ENCODE measurements around the gene GPR153.
"Not testable (repeated sequence)": the region's sequence is repeated elsewhere in the genome, so short reads cannot be mapped to it uniquely, and the experiment has no call there.

GPR153 gene

GRCh38 chr1:6260961-6261614, at the start of gene GPR153:
Gene GPR153, minus strand, starts transcription at chr1:6261098. Its CDS starts 6,193 bp downstream, at chr1:6254905.
- in situ Hi-C loops (cut with HindIII; ENCODE audit: low sequenced_read_pairs): loop anchor here (5.0 kb wide), 1 partner anchor 71 kb away; no protein-coding TSS in a partner anchor

- in situ Hi-C loops (cut with HindIII; ENCODE audit: low sequenced_read_pairs): no loop called here
Measured at GRCh38 chr1:6310116-6310848, 49.4 kb upstream of the GPR153 start.

- in situ Hi-C loops (cut with HindIII; ENCODE audit: low sequenced_read_pairs): no loop called here
Measured at GRCh38 chr1:6309564-6309963, 48.7 kb upstream of the GPR153 start.

- in situ Hi-C loops (cut with HindIII; ENCODE audit: low sequenced_read_pairs): no loop called here
Measured at GRCh38 chr1:6308449-6308848, 47.6 kb upstream of the GPR153 start.

- in situ Hi-C loops (cut with HindIII; ENCODE audit: low sequenced_read_pairs): not testable (repeated sequence)
Measured at GRCh38 chr1:6307682-6308081, 46.8 kb upstream of the GPR153 start.

GRCh38 chr1:6307099-6307498, 46.2 kb upstream of the GPR153 start:
- in situ Hi-C loops (cut with HindIII; ENCODE audit: low sequenced_read_pairs): no loop called here

- in situ Hi-C loops (cut with HindIII; ENCODE audit: low sequenced_read_pairs): no loop called here
Measured at GRCh38 chr1:6303397-6304012, 42.6 kb upstream of the GPR153 start.

GRCh38 chr1:6302568-6302967, 41.7 kb upstream of the GPR153 start:
- in situ Hi-C loops (cut with HindIII; ENCODE audit: low sequenced_read_pairs): no loop called here

GRCh38 chr1:6301526-6301925, 40.6 kb upstream of the GPR153 start:
- in situ Hi-C loops (cut with HindIII; ENCODE audit: low sequenced_read_pairs): no loop called here

GRCh38 chr1:6300342-6301048, 39.6 kb upstream of the GPR153 start:
- in situ Hi-C loops (cut with HindIII; ENCODE audit: low sequenced_read_pairs): no loop called here

GRCh38 chr1:6299557-6300165, 38.8 kb upstream of the GPR153 start:
- in situ Hi-C loops (cut with HindIII; ENCODE audit: low sequenced_read_pairs): no loop called here

GRCh38 chr1:6298940-6299465, 38.1 kb upstream of the GPR153 start:
- in situ Hi-C loops (cut with HindIII; ENCODE audit: low sequenced_read_pairs): no loop called here

- in situ Hi-C loops (cut with HindIII; ENCODE audit: low sequenced_read_pairs): no loop called here
Measured at GRCh38 chr1:6298530-6298929, 37.6 kb upstream of the GPR153 start.

GRCh38 chr1:6295910-6296309, 35.0 kb upstream of the GPR153 start:
- in situ Hi-C loops (cut with HindIII; ENCODE audit: low sequenced_read_pairs): no loop called here

- in situ Hi-C loops (cut with HindIII; ENCODE audit: low sequenced_read_pairs): no loop called here
Measured at GRCh38 chr1:6294890-6295556, 34.1 kb upstream of the GPR153 start.

- in situ Hi-C loops (cut with HindIII; ENCODE audit: low sequenced_read_pairs): no loop called here
Measured at GRCh38 chr1:6294080-6294889, 33.4 kb upstream of the GPR153 start.

- in situ Hi-C loops (cut with HindIII; ENCODE audit: low sequenced_read_pairs): no loop called here
Measured at GRCh38 chr1:6292102-6292501, 31.2 kb upstream of the GPR153 start.

- in situ Hi-C loops (cut with HindIII; ENCODE audit: low sequenced_read_pairs): no loop called here
Measured at GRCh38 chr1:6288665-6289064, 27.8 kb upstream of the GPR153 start.

- in situ Hi-C loops (cut with HindIII; ENCODE audit: low sequenced_read_pairs): no loop called here
Measured at GRCh38 chr1:6288026-6288425, 27.1 kb upstream of the GPR153 start.
